HEK293 (cell line): ENCODE results near the gene CYB5R3.
"Not testable (repeated sequence)": the region's sequence is repeated elsewhere in the genome, so short reads cannot be mapped to it uniquely, and the experiment has no call there.

ENCODE experiments used
- GLI2 ChIP-seq: fragments of 450-650 bp; formaldehyde crosslinking; IDR thresholded peaks from 2 replicates; pipeline ENCODE4; 2017; ENCODE audit warnings: missing biosample characterization, missing genetic modification characterization, low read depth, borderline replicate concordance
- KLF1 ChIP-seq: fragments of 450-650 bp; formaldehyde crosslinking; IDR thresholded peaks from 2 replicates; pipeline ENCODE4 v1.5.1; 2016; ENCODE audit warnings: missing biosample characterization, missing genetic modification characterization
- PATZ1 ChIP-seq: fragments of 450-650 bp; formaldehyde crosslinking; IDR thresholded peaks from 2 replicates; pipeline ENCODE4 v1.5.1; 2016; ENCODE audit warnings: missing biosample characterization, missing genetic modification characterization
- YY1 ChIP-seq: fragments of 450-650 bp; formaldehyde crosslinking; IDR thresholded peaks from 2 replicates; pipeline ENCODE4 v1.5.1; 2018; ENCODE audit warnings: missing biosample characterization, missing genetic modification characterization
- ZFP37 ChIP-seq: fragments of 450-650 bp; formaldehyde crosslinking; IDR thresholded peaks from 2 replicates; pipeline ENCODE4 v1.5.1; 2016; ENCODE audit warnings: missing biosample characterization, missing genetic modification characterization
- ZNF10 ChIP-seq: fragments of 450-650 bp; formaldehyde crosslinking; IDR thresholded peaks from 2 replicates; pipeline ENCODE4 v1.5.1; 2017; ENCODE audit warnings: missing biosample characterization, missing genetic modification characterization
- ZNF133 ChIP-seq: fragments of 450-650 bp; formaldehyde crosslinking; IDR thresholded peaks from 2 replicates; pipeline ENCODE4 v1.5.1; 2016; ENCODE audit warnings: missing biosample characterization, missing genetic modification characterization
- ZNF138 ChIP-seq: fragments of 450-650 bp; formaldehyde crosslinking; IDR thresholded peaks from 2 replicates; pipeline ENCODE4 v1.5.1; 2016; ENCODE audit warnings: missing biosample characterization, missing genetic modification characterization, borderline replicate concordance
- ZNF521 ChIP-seq: fragments of 450-650 bp; formaldehyde crosslinking; IDR thresholded peaks from 2 replicates; pipeline ENCODE4 v1.5.1; 2017; ENCODE audit warnings: missing biosample characterization, mild to moderate bottlenecking, missing genetic modification characterization
- TF ChIP-seq, protein P1 (sequence below): fragments of 450-650 bp; formaldehyde crosslinking; IDR thresholded peaks from 2 replicates; pipeline ENCODE4 v1.5.1; 2016; ENCODE audit warnings: missing biosample characterization, missing genetic modification characterization
- TF ChIP-seq, protein P2 (sequence below): fragments of 450-650 bp; formaldehyde crosslinking; IDR thresholded peaks from 2 replicates; pipeline ENCODE4 v1.5.1; 2016; ENCODE audit warnings: missing biosample characterization, missing genetic modification characterization

DNA sequence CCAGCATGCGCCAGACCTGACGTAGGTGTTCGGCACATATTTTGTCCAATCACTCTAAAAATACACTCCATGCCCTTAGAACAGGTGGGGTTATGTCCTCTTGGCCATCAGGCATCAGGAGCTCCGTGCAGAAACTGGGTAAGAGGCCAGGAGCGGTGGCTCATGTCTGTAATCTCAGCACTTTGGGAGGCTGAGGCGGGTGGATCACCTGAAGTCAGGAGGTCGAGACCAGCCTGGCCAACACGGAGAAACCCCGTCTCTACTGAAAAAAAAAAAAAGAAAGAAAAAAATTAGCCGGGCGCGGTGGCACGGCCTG lies 33.4 kb downstream of the CYB5R3 start:
- TF ChIP-seq, protein P1, sequence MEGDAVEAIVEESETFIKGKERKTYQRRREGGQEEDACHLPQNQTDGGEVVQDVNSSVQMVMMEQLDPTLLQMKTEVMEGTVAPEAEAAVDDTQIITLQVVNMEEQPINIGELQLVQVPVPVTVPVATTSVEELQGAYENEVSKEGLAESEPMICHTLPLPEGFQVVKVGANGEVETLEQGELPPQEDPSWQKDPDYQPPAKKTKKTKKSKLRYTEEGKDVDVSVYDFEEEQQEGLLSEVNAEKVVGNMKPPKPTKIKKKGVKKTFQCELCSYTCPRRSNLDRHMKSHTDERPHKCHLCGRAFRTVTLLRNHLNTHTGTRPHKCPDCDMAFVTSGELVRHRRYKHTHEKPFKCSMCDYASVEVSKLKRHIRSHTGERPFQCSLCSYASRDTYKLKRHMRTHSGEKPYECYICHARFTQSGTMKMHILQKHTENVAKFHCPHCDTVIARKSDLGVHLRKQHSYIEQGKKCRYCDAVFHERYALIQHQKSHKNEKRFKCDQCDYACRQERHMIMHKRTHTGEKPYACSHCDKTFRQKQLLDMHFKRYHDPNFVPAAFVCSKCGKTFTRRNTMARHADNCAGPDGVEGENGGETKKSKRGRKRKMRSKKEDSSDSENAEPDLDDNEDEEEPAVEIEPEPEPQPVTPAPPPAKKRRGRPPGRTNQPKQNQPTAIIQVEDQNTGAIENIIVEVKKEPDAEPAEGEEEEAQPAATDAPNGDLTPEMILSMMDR (tag by site-specific recombination): not testable (repeated sequence)
- TF ChIP-seq PATZ1 (tag by site-specific recombination); GLI2 (tag by site-specific recombination); ZNF521; ZNF138 (tag by site-specific recombination); ZNF133 (tag by site-specific recombination); YY1; ZNF10; ZFP37; KLF1 (tag by site-specific recombination): not testable (repeated sequence)
- TF ChIP-seq, protein P2, sequence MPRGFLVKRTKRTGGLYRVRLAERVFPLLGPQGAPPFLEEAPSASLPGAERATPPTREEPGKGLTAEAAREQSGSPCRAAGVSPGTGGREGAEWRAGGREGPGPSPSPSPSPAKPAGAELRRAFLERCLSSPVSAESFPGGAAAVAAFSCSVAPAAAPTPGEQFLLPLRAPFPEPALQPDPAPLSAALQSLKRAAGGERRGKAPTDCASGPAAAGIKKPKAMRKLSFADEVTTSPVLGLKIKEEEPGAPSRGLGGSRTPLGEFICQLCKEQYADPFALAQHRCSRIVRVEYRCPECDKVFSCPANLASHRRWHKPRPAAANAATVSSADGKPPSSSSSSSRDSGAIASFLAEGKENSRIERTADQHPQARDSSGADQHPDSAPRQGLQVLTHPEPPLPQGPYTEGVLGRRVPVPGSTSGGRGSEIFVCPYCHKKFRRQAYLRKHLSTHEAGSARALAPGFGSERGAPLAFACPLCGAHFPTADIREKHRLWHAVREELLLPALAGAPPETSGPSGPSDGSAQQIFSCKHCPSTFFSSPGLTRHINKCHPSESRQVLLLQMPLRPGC (tag by site-specific recombination): not testable (repeated sequence)
